HL-60 (cell line): ENCODE results near the gene SOWAHA.

Source experiments
- POLR2AphosphoS5 ChIP-seq: IDR thresholded peaks from 2 replicates; pipeline ENCODE4 v1.6.1; 2012; ENCODE audit warnings: low read depth
- REST ChIP-seq: IDR thresholded peaks from 2 replicates; pipeline ENCODE4 v1.6.1; 2012; ENCODE audit warnings: low read depth; ENCODE audit not compliant: insufficient replicate concordance
- TF ChIP-seq, protein P1 (sequence below): IDR thresholded peaks from one replicate; pipeline ENCODE4 v1.5.1; 2011; ENCODE audit warnings: low read length, control low read depth, inconsistent platforms; ENCODE audit not compliant: insufficient read depth

GRCh38 chr5:132808866-132809265 lies 4.2 kb upstream of the SOWAHA start:
- TF ChIP-seq, protein P1, sequence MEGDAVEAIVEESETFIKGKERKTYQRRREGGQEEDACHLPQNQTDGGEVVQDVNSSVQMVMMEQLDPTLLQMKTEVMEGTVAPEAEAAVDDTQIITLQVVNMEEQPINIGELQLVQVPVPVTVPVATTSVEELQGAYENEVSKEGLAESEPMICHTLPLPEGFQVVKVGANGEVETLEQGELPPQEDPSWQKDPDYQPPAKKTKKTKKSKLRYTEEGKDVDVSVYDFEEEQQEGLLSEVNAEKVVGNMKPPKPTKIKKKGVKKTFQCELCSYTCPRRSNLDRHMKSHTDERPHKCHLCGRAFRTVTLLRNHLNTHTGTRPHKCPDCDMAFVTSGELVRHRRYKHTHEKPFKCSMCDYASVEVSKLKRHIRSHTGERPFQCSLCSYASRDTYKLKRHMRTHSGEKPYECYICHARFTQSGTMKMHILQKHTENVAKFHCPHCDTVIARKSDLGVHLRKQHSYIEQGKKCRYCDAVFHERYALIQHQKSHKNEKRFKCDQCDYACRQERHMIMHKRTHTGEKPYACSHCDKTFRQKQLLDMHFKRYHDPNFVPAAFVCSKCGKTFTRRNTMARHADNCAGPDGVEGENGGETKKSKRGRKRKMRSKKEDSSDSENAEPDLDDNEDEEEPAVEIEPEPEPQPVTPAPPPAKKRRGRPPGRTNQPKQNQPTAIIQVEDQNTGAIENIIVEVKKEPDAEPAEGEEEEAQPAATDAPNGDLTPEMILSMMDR = no peak
- TF ChIP-seq POLR2AphosphoS5 (no peak), REST (no peak)
